HG02970 (cell line): ENCODE measurements around the gene RAP2A.

Source experiments
- ATAC-seq: cut with Tn5 transposase; IDR thresholded peaks from one replicate; pipeline ENCODE4 v1.9.1; 2021; ENCODE audit warnings: mild to moderate bottlenecking, moderate library complexity, moderate number of reproducible peaks; ENCODE audit not compliant: unreplicated experiment, low FRiP score

The RAP2A gene

DNA sequence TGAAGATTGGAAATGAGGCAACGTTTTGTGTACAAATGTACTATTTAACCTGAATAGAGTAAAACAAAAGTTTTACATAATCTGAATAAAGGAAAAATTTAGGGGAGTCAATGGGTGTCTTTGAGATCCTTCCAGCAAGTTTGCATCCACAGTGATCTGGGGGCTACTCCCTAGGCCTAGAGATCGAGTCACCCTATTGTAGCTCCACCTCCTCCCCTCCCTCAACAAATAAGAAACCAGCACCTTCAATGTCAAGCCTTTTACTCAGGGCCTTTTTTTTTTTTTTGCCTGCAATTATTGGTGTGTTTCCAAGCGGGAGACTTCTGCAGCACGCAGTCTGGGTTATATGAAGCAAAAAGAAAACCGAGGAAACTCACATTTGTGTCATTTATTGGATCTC, 16.3 kb upstream of the RAP2A start:
- no peak for ATAC-seq

DNA sequence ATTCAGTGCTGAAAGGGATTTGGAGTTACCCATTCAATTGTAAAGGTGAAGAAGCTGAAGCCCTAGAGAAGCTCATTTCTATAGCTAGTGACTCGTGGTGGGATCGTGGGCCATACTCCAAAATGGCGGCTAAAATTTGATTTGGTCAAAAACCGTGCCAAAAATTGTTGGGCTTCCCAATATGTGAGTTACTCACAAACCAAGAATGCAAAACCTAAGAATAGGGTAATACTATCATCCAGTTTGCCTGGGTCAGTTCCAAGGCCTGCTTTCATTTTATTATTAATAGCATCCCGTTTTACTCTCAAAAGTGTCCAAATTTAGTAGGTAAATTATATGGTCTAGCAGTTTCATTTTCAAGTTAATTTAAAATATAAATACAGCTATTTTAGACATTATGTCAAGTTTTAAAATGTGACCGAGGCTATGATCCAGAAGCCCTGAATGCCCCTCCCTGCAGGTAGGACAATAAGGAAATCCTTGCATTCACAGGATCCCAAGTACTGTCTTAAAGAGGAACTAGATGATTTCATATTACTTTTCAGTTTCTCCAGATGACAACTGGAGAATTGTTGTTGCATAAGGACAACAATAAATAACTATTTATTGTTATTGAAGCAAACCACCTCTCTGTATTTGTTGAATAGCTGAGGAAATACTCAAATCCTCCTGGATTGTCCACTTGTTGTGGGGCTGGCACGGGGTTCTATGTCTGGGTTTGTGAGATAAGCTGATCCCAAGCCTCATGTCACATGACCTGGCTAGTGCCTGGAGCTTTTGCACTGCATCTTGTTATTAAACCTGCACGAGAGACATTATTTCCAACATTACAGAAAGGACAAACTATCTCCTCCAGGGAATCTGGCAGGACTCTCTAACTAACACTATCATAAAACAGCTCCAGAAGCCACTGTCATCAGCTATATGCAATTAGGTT, 11.6 kb upstream of the RAP2A start:
- no peak for ATAC-seq

DNA sequence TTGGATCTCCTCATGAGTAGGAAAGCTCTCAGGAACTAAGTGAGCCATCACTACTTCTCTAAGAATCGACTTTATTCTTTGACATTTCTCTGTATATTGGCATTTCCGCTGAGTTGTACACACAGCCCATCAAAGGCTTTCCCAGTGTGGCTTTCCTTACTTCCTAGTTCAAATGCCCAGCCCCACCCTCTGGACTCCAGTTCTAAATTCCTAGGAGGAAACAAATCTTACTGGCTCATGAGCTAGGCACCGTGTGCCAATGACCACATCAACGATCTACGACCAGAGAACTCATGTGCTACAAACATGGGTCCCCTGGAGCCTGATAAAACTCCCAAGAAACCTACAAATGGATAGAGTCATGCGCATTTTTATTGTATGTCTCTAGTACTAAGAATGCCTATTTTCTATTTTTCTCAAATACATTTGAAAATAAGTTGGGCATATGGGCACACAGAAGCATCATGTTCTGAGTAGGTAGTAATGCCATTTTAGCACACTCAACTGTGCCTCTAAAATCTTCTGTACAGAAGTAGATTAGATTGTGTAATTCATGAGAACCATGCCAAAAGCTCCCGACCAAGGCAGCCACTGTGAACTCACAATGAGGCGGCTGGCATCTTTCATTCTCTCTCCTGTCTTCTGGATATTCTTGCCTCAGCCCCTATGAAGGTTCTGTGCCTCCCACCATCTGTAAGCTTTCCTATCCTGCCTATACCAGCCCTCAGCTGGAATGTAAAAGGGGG, 10.5 kb upstream of the RAP2A start:
- no peak for ATAC-seq

DNA sequence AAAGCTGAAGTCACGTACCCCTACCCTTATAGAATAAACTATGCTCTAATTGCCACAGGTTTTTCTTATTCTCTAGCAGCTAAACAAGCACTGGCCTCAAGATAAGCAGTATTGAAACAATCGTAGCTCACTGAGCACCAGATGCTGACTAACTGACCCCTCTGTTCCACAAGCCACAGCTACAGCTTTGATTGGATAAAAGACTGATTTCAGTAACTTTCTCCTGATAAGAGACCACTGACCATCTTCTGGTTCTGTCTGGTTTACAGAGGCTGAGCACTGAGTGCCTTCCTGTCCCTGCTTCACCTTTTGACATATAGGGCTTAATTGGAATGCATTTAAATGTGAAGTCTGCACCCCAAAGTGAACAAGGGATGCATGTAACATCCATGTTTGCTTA, 8.4 kb upstream of the RAP2A start:
- no peak for ATAC-seq

- no peak for ATAC-seq
Observed at GRCh38 chr13:97426695-97427094, 7.3 kb upstream of the RAP2A start.

- ATAC-seq: no peak
Observed at GRCh38 chr13:97429681-97430081, 4.3 kb upstream of the RAP2A start.

DNA sequence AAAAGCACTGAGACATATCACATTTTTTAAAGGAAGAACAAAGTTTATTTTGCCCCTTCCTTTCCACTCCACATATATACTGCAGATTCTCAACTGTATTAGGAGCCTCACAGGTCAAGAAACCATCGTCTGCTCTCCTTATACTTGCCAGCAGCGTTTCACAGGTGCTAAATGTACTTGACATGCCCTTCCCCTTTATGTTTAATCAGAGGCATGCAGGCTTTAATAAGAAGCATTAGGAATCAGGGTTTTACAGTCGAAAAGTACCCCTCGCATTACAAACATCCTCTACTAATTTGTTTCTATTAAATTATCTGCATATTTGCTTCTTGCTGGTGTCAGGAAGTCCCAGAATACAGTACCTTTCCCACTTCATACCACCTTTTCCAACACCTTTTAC, 3.7 kb upstream of the RAP2A start:
- no peak for ATAC-seq

DNA sequence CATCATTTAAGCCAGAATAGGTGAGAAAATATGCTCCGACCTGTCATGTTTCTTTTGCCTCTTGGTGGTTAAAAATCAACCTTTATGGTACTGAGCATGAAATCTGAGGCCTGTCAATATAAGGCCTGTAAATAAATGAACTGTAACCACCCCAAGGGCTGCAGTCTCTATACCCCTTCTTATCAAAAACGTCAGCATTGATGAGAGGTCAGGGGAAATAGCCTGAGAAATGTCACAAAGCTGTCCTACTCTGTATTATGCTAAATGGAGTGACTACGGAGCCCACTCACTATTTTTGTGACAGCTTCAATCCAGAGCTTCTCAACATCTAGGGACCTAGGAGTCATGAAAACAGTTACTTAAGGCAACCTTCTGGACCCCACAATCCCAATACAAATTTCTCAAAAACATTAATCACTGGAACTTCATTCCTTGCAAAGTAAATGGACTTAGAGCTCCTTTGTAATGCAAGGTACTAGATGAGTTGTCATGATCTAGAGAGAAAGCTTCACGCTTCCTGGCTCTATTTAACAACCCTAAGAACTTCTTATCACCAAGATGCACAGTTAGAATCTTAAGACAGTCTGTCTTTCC, 2.7 kb upstream of the RAP2A start:
- no peak for ATAC-seq

GRCh38 chr13:97432232-97432916, 1.6 kb upstream of the RAP2A start:
- ATAC-seq: no peak

GRCh38 chr13:97432917-97433726, 847 bp upstream of the RAP2A start:
- ATAC-seq: peak; percentile 84

GRCh38 chr13:97434397-97435201, 630 bp downstream of the RAP2A start:
- peak; percentile 0 for ATAC-seq

GRCh38 chr13:97435323-97435722, 1.4 kb downstream of the RAP2A start:
- no peak for ATAC-seq

GRCh38 chr13:97435794-97436193, 1.8 kb downstream of the RAP2A start:
- no peak for ATAC-seq

GRCh38 chr13:97436845-97437244, 2.9 kb downstream of the RAP2A start:
- no peak for ATAC-seq

DNA sequence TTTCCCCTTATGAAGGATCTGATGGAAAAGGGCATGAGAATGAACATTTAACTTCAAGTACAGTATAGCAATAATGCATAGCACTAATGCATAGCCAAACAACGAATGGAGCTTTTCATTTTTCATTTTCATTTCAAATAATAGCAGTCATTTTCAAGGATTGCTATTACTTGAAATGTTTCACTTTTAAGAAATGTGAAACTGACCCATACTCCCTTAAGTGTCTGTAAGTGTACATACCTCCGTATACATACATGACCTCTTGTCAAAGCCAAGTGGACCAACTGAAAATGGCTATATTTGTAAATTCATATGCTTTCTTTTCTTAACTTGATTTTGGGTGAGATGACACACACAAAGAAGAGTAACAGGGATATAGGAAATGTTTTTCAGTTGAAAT, 3.8 kb downstream of the RAP2A start:
- ATAC-seq: no peak

DNA sequence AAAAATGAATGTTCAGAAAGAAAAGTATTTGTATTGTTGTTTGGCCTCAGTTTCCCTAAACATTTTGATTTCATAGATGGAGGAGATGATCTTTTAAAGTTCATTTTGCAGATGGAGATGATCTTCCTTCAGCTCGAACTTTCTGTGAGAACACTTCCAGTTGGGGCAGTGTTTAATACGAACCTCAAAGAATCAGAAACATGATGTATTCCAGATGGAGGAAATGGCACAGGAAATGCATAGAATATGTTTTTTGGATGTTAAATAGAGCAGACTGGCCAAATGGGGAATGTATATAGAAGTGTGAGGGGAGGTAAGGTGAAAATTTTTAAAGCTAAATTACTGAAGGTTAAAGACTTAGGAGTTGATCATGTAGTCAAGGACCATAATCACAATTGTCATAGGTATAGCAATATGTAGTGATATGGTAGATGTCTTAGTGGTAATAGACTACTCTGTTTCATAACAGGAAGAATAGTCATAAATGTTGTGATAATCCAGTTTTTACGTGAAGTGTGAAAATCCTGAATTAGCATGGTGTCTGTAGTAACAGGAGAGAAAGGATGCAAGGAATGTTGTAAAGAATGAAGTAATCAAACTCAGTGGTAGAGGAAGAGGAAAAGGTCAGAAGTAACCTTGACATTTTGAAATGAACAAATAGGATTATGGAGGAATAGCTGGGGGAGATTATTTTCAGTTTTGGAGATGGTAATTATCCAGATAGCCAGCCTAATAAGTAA, 5.1 kb downstream of the RAP2A start:
- ATAC-seq: no peak

GRCh38 chr13:97440598-97441170, 6.7 kb downstream of the RAP2A start:
- ATAC-seq: no peak

- ATAC-seq: no peak
Observed at GRCh38 chr13:97441368-97441767, 7.4 kb downstream of the RAP2A start.
